ENCODE data around the gene ZNF397. TPM values are rescaled to one million over a fixed set of nuclear protein-coding genes. Genes with fewer than 3 reads are reported as not detected.

ZNF397 gene
- total RNA-seq, 5 donors from 2014 or later (not counting 1 experiment from before 2014, with no cell fraction given), result 13.7 to 37.0 (median 33.1) TPM

- DNase-seq (peak in 9 of 35 experiments; percentile 1 to 13 (median 7)), ATAC-seq (replicated peaks in 1 of 4) (peak in 3 of 4 experiments; percentile 9 to 14 (median 10))
- POLR2A ChIA-PET, result interaction anchor here in 1 of 2 donors (0.8 to 1.2 kb wide), 2 partner anchors 22 to 23 kb away, joined by 3 to 6 read pairs; partner anchors contain the start of gene ZSCAN30
- Mint-ChIP-seq H3K4me1 (peaks cover 21 to 29% (median 26%) of the 10 kb centered on the region in 3 donors), H3K9me3 (peaks cover 0 to 6% (median 0%) of the 10 kb centered on the region in 3 donors), H3K36me3 (peaks cover 7% of the 10 kb centered on the region), H3K27me3 (no peaks in the 10 kb centered on the region), H3K4me3 (peak overlapping the region; percentile 90 to 99 (median 93)), H3K27ac (peak overlapping the region; percentile 80 to 95)
- no peaks in the 10 kb centered on the region for H3K9me3 ChIP-seq
- no peaks in the 10 kb centered on the region for H3K36me3 ChIP-seq (ENCODE audit: control insufficient read depth in 2 of 2, extremely low read depth in 1 of 2, insufficient read depth in 1 of 2, low read length in 1 of 2)
- H3K27ac ChIP-seq (ENCODE audit: low read length), result peak overlapping the region; percentile 84
- H3K27me3 ChIP-seq (replicated peaks in 1 of 2; ENCODE audit: control insufficient read depth in 2 of 2, extremely low read depth in 1 of 2, insufficient read depth in 2 of 2, low read length in 1 of 2), result no peaks in the 10 kb centered on the region
- CTCF ChIA-PET, result interaction anchor here in 1 of 2 donors (0.9 kb wide), 1 partner anchor 238 kb away, joined by 3 read pairs; no protein-coding TSS in a partner anchor
- H3K4me1 ChIP-seq (ENCODE audit: control insufficient read depth in 1 of 2, extremely low read depth in 1 of 2, insufficient read depth in 2 of 2, low read length in 2 of 2), result peaks cover 0 to 16% of the 10 kb centered on the region in 2 experiments
- peak overlapping the region; percentile 40 to 76 for H3K4me3 ChIP-seq (ENCODE audit: control insufficient read depth in 1 of 2, extremely low read depth in 1 of 2, low read length in 1 of 2)
- 46% methylated on average over 30 of the region's 30 CpGs for WGBS (ENCODE audit: insufficient coverage)
Measured at GRCh38 chr18:35267809-35268208, 27.0 kb downstream of the ZNF397 start.

- Histone ChIP-seq H3K27me3 (replicated peaks in 1 of 2; ENCODE audit: control insufficient read depth in 2 of 2, extremely low read depth in 1 of 2, insufficient read depth in 2 of 2, low read length in 1 of 2) (no peaks in the 10 kb centered on the region), H3K36me3 (ENCODE audit: control insufficient read depth in 2 of 2, extremely low read depth in 1 of 2, insufficient read depth in 1 of 2, low read length in 1 of 2) (no peaks in the 10 kb centered on the region), H3K4me3 (ENCODE audit: control insufficient read depth in 1 of 2, extremely low read depth in 1 of 2, low read length in 1 of 2) (no peak overlapping the region), H3K9me3 (no peaks in the 10 kb centered on the region), H3K4me1 (ENCODE audit: control insufficient read depth in 1 of 2, extremely low read depth in 1 of 2, insufficient read depth in 2 of 2, low read length in 2 of 2) (peaks cover 0 to 16% of the 10 kb centered on the region in 2 experiments), H3K27ac (ENCODE audit: low read length) (no peak overlapping the region)
- H3K4me1 Mint-ChIP-seq, result peaks cover 21 to 29% (median 26%) of the 10 kb centered on the region in 3 donors
- no peak for ATAC-seq (replicated peaks in 1 of 4)
- ChIA-PET CTCF (no interaction called here), POLR2A (interaction anchor here (0.5 to 1.2 kb wide), 2 partner anchors 18 to 21 kb away, joined by 6 to 8 read pairs; partner anchors contain the start of gene ZSCAN30 (in 1 of the 2))
- peaks cover 4% of the 10 kb centered on the region for H3K36me3 Mint-ChIP-seq
- peaks cover 0 to 10% (median 0%) of the 10 kb centered on the region in 3 donors for H3K9me3 Mint-ChIP-seq
- H3K27ac Mint-ChIP-seq, result peak overlapping the region in 1 of 2 donors; percentile 9
- DNase-seq, result no peak
- no CpG with 5 or more reads among the region's 2 CpGs for WGBS (ENCODE audit: insufficient coverage)
- H3K4me3 Mint-ChIP-seq, result peak overlapping the region; percentile 90 to 99 (median 93)
- no peaks in the 10 kb centered on the region for H3K27me3 Mint-ChIP-seq
Measured at GRCh38 chr18:35268821-35269220, 28.0 kb downstream of the ZNF397 start.

- Mint-ChIP-seq H3K9me3 (peaks cover 0 to 10% (median 0%) of the 10 kb centered on the region in 3 donors), H3K4me1 (peaks cover 19 to 23% (median 21%) of the 10 kb centered on the region in 3 donors), H3K27ac (no peak overlapping the region), H3K27me3 (no peaks in the 10 kb centered on the region), H3K4me3 (no peak overlapping the region), H3K36me3 (peaks cover 4% of the 10 kb centered on the region)
- H3K9me3 ChIP-seq, result no peaks in the 10 kb centered on the region
- WGBS (ENCODE audit: insufficient coverage), result 89% methylated on average over 34 of the region's 35 CpGs
- CTCF ChIA-PET, result interaction anchor here in 1 of 2 donors (0.6 kb wide), 1 partner anchor 19 kb away, joined by 3 read pairs; the partner anchor contains the start of gene ZSCAN30
- H3K4me1 ChIP-seq (ENCODE audit: control insufficient read depth in 1 of 2, extremely low read depth in 1 of 2, insufficient read depth in 2 of 2, low read length in 2 of 2), result peaks cover 0 to 15% of the 10 kb centered on the region in 2 experiments
- H3K27me3 ChIP-seq (replicated peaks in 1 of 2; ENCODE audit: control insufficient read depth in 2 of 2, extremely low read depth in 1 of 2, insufficient read depth in 2 of 2, low read length in 1 of 2), result no peaks in the 10 kb centered on the region
- H3K4me3 ChIP-seq (ENCODE audit: control insufficient read depth in 1 of 2, extremely low read depth in 1 of 2, low read length in 1 of 2), result no peak overlapping the region
- POLR2A ChIA-PET, result no interaction called here
- ATAC-seq (replicated peaks in 1 of 4) (no peak), DNase-seq (no peak)
- no peaks in the 10 kb centered on the region for H3K36me3 ChIP-seq (ENCODE audit: control insufficient read depth in 2 of 2, extremely low read depth in 1 of 2, insufficient read depth in 1 of 2, low read length in 1 of 2)
- no peak overlapping the region for H3K27ac ChIP-seq (ENCODE audit: low read length)
Measured at GRCh38 chr18:35271656-35272055, 30.8 kb downstream of the ZNF397 start.

- Mint-ChIP-seq H3K27me3 (no peaks in the 10 kb centered on the region), H3K27ac (no peak overlapping the region), H3K4me3 (no peak overlapping the region), H3K4me1 (peaks cover 12 to 16% (median 13%) of the 10 kb centered on the region in 3 donors), H3K9me3 (peaks cover 0 to 9% (median 5%) of the 10 kb centered on the region in 3 donors), H3K36me3 (peaks cover 16% of the 10 kb centered on the region)
- Histone ChIP-seq H3K4me1 (ENCODE audit: control insufficient read depth in 1 of 2, extremely low read depth in 1 of 2, insufficient read depth in 2 of 2, low read length in 2 of 2) (no peaks in the 10 kb centered on the region), H3K27ac (ENCODE audit: low read length) (no peak overlapping the region), H3K36me3 (ENCODE audit: control insufficient read depth in 2 of 2, extremely low read depth in 1 of 2, insufficient read depth in 1 of 2, low read length in 1 of 2) (no peaks in the 10 kb centered on the region), H3K27me3 (replicated peaks in 1 of 2; ENCODE audit: control insufficient read depth in 2 of 2, extremely low read depth in 1 of 2, insufficient read depth in 2 of 2, low read length in 1 of 2) (no peaks in the 10 kb centered on the region), H3K4me3 (ENCODE audit: control insufficient read depth in 1 of 2, extremely low read depth in 1 of 2, low read length in 1 of 2) (no peak overlapping the region), H3K9me3 (peaks cover 2% of the 10 kb centered on the region)
- ChIA-PET POLR2A (interaction anchor here in 1 of 2 donors (0.6 kb wide), 1 partner anchor 874 kb away, joined by 3 read pairs; no protein-coding TSS in a partner anchor), CTCF (no interaction called here)
- WGBS (ENCODE audit: insufficient coverage), result 94% methylated on average over 3 of the region's 3 CpGs
- ATAC-seq (replicated peaks in 1 of 4) (no peak), DNase-seq (no peak)
Measured at GRCh38 chr18:35276267-35276666, 35.4 kb downstream of the ZNF397 start.

GRCh38 chr18:35277633-35278032, 36.8 kb downstream of the ZNF397 start:
- no peaks in the 10 kb centered on the region for H3K27me3 ChIP-seq (replicated peaks in 1 of 2; ENCODE audit: control insufficient read depth in 2 of 2, extremely low read depth in 1 of 2, insufficient read depth in 2 of 2, low read length in 1 of 2)
- no peak for DNase-seq
- ChIA-PET CTCF (interaction anchor here in 1 of 2 donors (0.9 kb wide), 1 partner anchor 109 kb away, joined by 3 read pairs; no protein-coding TSS in a partner anchor), POLR2A (interaction anchor here in 1 of 2 donors (0.6 kb wide), 1 partner anchor 108 kb away, joined by 3 read pairs; no protein-coding TSS in a partner anchor)
- peaks cover 12 to 17% (median 16%) of the 10 kb centered on the region in 3 donors for H3K4me1 Mint-ChIP-seq
- H3K27me3 Mint-ChIP-seq, result no peaks in the 10 kb centered on the region
- no peaks in the 10 kb centered on the region for H3K36me3 ChIP-seq (ENCODE audit: control insufficient read depth in 2 of 2, extremely low read depth in 1 of 2, insufficient read depth in 1 of 2, low read length in 1 of 2)
- H3K36me3 Mint-ChIP-seq, result peaks cover 28% of the 10 kb centered on the region
- H3K27ac ChIP-seq (ENCODE audit: low read length), result no peak overlapping the region
- no peak overlapping the region for H3K4me3 Mint-ChIP-seq
- peak in 2 of 4 experiments; percentile 38 to 58 for ATAC-seq (replicated peaks in 1 of 4)
- no peak overlapping the region for H3K4me3 ChIP-seq (ENCODE audit: control insufficient read depth in 1 of 2, extremely low read depth in 1 of 2, low read length in 1 of 2)
- no peaks in the 10 kb centered on the region for H3K4me1 ChIP-seq (ENCODE audit: control insufficient read depth in 1 of 2, extremely low read depth in 1 of 2, insufficient read depth in 2 of 2, low read length in 2 of 2)
- H3K9me3 Mint-ChIP-seq, result peaks cover 0 to 9% (median 5%) of the 10 kb centered on the region in 3 donors
- H3K9me3 ChIP-seq, result peaks cover 2% of the 10 kb centered on the region
- peak overlapping the region in 1 of 2 donors; percentile 34 for H3K27ac Mint-ChIP-seq

- WGBS (ENCODE audit: insufficient coverage), result 40% methylated on average over 1 of the region's 1 CpG
- H3K4me1 Mint-ChIP-seq, result peaks cover 12 to 19% (median 16%) of the 10 kb centered on the region in 3 donors
- no peaks in the 10 kb centered on the region for H3K27me3 ChIP-seq (replicated peaks in 1 of 2; ENCODE audit: control insufficient read depth in 2 of 2, extremely low read depth in 1 of 2, insufficient read depth in 2 of 2, low read length in 1 of 2)
- H3K27me3 Mint-ChIP-seq, result no peaks in the 10 kb centered on the region
- H3K4me3 ChIP-seq (ENCODE audit: control insufficient read depth in 1 of 2, extremely low read depth in 1 of 2, low read length in 1 of 2), result no peak overlapping the region
- ATAC-seq (replicated peaks in 1 of 4) (no peak), DNase-seq (no peak)
- no peak overlapping the region for H3K27ac Mint-ChIP-seq
- H3K4me3 Mint-ChIP-seq, result no peak overlapping the region
- peaks cover 2% of the 10 kb centered on the region for H3K9me3 ChIP-seq
- peaks cover 0 to 3% of the 10 kb centered on the region in 2 donors for H3K36me3 ChIP-seq (ENCODE audit: control insufficient read depth in 2 of 2, extremely low read depth in 1 of 2, insufficient read depth in 1 of 2, low read length in 1 of 2)
- H3K27ac ChIP-seq (ENCODE audit: low read length), result no peak overlapping the region
- H3K36me3 Mint-ChIP-seq, result peaks cover 29% of the 10 kb centered on the region
- H3K9me3 Mint-ChIP-seq, result peaks cover 0 to 9% (median 2%) of the 10 kb centered on the region in 3 donors
- H3K4me1 ChIP-seq (ENCODE audit: control insufficient read depth in 1 of 2, extremely low read depth in 1 of 2, insufficient read depth in 2 of 2, low read length in 2 of 2), result no peaks in the 10 kb centered on the region
- CTCF ChIA-PET, result interaction anchor here in 1 of 2 donors (0.9 kb wide), 1 partner anchor 108 kb away, joined by 3 read pairs; no protein-coding TSS in a partner anchor
- POLR2A ChIA-PET, result interaction anchor here in 1 of 2 donors (0.6 kb wide), 1 partner anchor 109 kb away, joined by 3 read pairs; no protein-coding TSS in a partner anchor
Measured at GRCh38 chr18:35278085-35278484, 37.3 kb downstream of the ZNF397 start.

All from T-cell (primary cell).